NB4 (cell line): Measurements from ENCODE around the gene NFASC.

Experiments
- POLR2A ChIP-seq: IDR thresholded peaks from 2 replicates; pipeline ENCODE4 v1.6.1; 2011; ENCODE audit warnings: mild to moderate bottlenecking; ENCODE audit not compliant: insufficient read length; ENCODE audit errors: extremely low read depth
- TF ChIP-seq, protein P1 (sequence below): IDR thresholded peaks from one replicate; pipeline ENCODE4 v1.5.1; 2012; ENCODE audit warnings: low read depth, low read length
- TF ChIP-seq, protein P2 (sequence below): IDR thresholded peaks from 2 replicates; pipeline ENCODE4 v1.6.1; 2011; ENCODE audit warnings: low read depth, low read length

DNA sequence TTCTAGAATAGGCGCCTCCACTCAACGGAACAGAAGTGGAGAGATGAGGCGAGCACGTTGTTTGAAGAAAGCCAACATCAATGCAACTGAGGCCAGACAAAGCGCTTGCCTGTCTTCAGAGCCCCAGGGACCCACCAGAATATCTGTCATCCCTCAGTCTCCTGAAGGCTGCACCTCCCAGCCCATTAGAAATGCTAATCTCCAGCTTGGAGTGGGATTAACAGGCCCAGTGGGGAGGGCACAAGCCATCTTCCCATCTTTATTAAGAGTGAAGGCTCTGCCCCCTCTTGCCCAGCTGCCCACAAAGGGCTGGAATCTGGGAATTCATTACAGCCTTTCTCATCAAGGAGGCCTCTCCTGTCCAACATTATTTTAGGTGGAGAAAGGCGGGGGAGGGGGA, 155.5 kb downstream of the NFASC start:
- TF ChIP-seq, protein P1, sequence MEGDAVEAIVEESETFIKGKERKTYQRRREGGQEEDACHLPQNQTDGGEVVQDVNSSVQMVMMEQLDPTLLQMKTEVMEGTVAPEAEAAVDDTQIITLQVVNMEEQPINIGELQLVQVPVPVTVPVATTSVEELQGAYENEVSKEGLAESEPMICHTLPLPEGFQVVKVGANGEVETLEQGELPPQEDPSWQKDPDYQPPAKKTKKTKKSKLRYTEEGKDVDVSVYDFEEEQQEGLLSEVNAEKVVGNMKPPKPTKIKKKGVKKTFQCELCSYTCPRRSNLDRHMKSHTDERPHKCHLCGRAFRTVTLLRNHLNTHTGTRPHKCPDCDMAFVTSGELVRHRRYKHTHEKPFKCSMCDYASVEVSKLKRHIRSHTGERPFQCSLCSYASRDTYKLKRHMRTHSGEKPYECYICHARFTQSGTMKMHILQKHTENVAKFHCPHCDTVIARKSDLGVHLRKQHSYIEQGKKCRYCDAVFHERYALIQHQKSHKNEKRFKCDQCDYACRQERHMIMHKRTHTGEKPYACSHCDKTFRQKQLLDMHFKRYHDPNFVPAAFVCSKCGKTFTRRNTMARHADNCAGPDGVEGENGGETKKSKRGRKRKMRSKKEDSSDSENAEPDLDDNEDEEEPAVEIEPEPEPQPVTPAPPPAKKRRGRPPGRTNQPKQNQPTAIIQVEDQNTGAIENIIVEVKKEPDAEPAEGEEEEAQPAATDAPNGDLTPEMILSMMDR, result no peak
- no peak for TF ChIP-seq POLR2A
- TF ChIP-seq, protein P2, sequence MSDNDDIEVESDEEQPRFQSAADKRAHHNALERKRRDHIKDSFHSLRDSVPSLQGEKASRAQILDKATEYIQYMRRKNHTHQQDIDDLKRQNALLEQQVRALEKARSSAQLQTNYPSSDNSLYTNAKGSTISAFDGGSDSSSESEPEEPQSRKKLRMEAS, result no peak
